GM19023 (cell line): ENCODE measurements around the gene LARP4.
"Not testable (repeated sequence)": the region's sequence is repeated elsewhere in the genome, so short reads cannot be mapped to it uniquely, and the experiment has no call there.

Experiments used
- ATAC-seq: cut with Tn5 transposase; IDR thresholded peaks from one replicate; pipeline ENCODE4 v1.9.1; 2021; ENCODE audit warnings: mild to moderate bottlenecking, moderate library complexity; ENCODE audit not compliant: unreplicated experiment

LARP4 gene

GRCh38 chr12:50477241-50477832 lies 76.7 kb downstream of the LARP4 start:
- ATAC-seq, result no peak

GRCh38 chr12:50482571-50482970 lies 81.9 kb downstream of the LARP4 start:
- no peak for ATAC-seq

GRCh38 chr12:50483488-50483887 lies 82.8 kb downstream of the LARP4 start:
- ATAC-seq, result no peak

DNA sequence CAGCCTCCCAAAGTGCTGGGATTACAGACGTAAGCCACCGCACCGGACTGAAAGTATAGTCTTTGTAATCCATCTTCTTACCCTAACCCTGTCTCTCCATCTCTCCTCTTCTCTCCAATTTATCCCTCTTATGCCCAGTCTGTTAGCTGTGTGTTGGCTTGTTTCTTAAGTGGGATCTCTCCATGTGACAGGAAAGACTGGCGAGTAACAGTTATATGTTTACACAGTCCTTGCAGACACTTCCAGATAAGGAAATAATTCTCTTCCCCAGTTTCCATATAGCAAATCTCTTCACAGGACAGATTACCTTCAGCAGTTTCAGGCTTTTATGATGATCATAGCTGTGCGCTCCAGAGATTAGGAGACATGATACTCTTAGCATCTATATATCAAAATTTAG lies 88.1 kb downstream of the LARP4 start:
- ATAC-seq, result no peak

- not testable (repeated sequence) for ATAC-seq
Measured at GRCh38 chr12:50498119-50498518, 97.4 kb downstream of the LARP4 start.

- ATAC-seq, result peak; percentile 76
Measured at GRCh38 chr12:50504798-50505674, 104.4 kb downstream of the LARP4 start, which contains the start of gene DIP2B. TSS of gene DIP2B (plus strand) at chr12:50504985. CDS start at chr12:50505141, 156 bp downstream.

- ATAC-seq, result no peak
Measured at GRCh38 chr12:50505675-50506530, 105.2 kb downstream of the LARP4 start.

DNA sequence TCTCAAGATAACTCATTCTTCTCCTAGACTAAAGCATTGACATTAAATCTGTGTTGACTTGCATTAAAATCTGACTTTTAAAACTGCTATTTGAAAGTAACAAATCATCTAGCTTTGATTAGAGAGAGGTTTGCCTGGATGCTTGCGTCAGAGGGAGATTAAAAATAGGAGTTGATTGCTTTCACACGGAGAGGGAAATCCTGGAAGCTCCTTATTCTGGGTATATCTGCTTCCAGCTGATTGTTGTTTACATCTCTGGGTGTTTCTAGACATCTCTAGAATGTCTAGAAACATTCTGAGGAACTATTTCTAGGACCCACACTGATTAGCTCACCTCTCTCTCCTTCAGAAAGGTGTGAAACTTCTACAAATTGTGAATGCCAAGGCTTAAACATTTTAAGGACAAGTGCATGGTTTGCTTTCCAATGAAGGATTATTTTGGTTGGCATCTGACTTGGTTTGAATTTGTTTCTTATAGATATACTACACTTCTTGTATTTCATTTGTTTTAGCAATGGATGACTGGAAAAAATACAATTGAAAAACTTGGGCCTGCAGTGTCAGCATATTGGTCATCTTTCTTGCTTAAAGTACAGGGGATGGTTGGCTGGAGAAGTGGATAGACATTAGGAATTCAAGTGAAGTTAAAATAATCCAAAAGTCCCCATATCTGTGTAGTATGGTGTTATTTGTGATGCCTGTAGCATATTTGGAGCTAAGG lies 106.2 kb downstream of the LARP4 start:
- ATAC-seq, result no peak

GRCh38 chr12:50507474-50507838 lies 106.8 kb downstream of the LARP4 start:
- ATAC-seq, result no peak

GRCh38 chr12:50507930-50508329 lies 107.2 kb downstream of the LARP4 start:
- ATAC-seq, result no peak

- no peak for ATAC-seq
Measured at GRCh38 chr12:50508414-50508813, 107.7 kb downstream of the LARP4 start.

DNA sequence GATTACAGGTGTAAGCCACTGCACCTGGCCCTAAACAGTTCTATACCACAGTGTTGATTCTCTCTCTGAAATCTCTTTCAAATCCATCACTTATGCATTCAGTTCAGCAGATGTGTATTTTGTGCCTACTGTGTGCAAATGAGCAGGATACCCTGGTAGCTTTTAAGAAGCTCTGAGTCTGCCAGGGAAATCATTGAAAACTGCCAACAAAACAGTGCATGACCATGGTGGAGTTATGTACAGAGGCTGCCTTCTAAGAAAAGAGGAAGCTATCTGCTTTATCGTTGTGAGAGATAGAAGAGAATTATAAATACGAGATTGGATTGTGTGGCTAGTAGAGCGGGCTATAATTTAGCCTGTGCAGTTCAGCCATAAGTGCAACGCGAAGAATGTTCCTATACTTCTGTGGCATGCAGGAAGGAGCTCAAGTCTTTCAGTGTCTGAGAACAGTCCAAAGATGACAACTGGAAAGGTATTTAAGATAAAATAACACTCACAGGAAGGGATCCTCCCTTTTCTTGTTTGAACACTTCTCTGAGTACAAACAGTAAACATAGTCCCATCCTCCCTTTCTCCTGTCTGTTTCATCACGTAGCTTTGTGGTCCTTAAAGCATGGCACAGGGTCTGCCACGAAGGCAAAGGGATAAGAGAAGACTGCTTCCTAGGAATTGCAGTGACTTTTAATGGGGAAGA lies 108.4 kb downstream of the LARP4 start:
- ATAC-seq, result no peak

GRCh38 chr12:50514526-50515276 lies 114.0 kb downstream of the LARP4 start:
- no peak for ATAC-seq

GRCh38 chr12:50515587-50515986 lies 114.9 kb downstream of the LARP4 start:
- ATAC-seq, result no peak

GRCh38 chr12:50517421-50518048 lies 116.8 kb downstream of the LARP4 start:
- ATAC-seq, result peak; percentile 52

DNA sequence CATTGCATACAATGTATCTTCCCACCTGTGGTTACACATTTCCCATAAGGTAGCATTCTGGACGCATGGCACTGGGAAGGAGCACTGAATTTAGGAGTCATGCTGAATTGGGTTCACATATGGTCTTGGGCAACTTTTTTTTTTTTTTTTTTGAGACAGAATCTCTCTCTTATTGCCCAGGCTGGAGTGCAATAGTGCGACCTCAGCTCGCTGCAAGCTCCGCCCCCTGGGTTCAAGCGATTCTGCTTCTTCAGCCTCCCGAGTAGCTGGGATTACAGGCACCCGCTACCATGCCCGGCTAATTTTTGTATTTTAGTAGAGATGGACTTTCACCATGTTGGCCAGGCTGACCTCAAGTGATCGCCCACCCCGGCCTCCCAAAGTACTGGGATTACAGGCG lies 117.4 kb downstream of the LARP4 start:
- ATAC-seq, result no peak

DNA sequence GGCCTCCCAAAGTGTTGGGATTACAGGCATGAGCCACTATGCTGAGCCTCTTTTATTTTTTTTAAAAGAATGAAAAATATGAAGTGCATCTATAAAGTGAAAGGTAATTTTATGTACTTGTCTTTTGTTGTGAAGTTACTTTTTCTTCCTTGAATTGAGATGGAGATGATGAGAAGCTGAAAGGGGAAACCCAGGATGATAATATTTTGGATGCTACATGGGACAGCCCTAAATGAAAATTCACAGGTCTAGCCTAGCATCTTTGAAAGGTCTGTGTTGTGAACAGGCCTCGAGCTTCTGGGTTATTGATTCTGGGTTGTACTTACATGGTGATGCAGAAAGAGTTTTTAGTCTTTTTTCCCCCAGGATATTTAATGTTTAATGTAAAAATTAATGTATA lies 118.7 kb downstream of the LARP4 start:
- ATAC-seq, result no peak

GRCh38 chr12:50520416-50521207 lies 119.9 kb downstream of the LARP4 start:
- ATAC-seq, result no peak
